ENCODE measurements around the gene ZC3H8. TPM values are rescaled to one million over a fixed set of nuclear protein-coding genes. Genes with fewer than 3 reads are reported as not detected.

The ZC3H8 gene
- total and polyA plus RNA-seq, 8 donors, result 3.1 to 8.6 (median 4.3) TPM

DNA sequence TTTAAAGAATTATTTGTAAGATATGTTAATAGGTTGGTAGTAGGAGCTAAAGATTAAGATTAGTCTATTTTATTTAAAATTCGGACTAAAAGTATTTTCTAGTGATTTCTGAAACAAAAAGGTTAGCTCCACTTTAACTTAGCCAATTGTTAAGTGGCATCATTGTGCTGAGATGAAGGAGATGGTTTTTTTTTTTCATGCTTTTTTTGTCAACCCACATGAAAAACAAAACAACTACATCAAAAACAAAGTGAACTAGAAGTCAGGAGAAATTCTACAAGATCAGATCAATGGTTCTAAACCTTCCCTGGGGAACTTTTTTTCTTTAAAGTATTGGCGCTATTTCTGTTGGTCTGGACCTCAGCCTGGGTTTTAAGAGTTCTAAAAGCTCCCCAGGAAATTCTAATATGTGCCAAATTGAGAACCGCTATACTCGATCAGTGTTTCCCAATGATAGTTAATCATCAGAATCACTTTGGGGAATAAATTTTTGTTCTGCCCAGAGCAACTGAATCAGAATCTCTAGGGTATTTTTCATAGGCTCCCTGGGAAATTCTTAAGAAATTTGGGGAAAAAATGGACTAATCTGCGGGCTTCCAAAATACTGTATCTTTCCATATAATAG, 22.9 kb upstream of the ZC3H8 start:
- H3K9me3 ChIP-seq, result no peaks in the 10 kb centered on the region
- no peak for ATAC-seq
- no peaks in the 10 kb centered on the region for H3K36me3 ChIP-seq
- no peak for FAIRE-seq
- no peaks in the 10 kb centered on the region for H3K27me3 ChIP-seq
- TF ChIP-seq, protein P1, sequence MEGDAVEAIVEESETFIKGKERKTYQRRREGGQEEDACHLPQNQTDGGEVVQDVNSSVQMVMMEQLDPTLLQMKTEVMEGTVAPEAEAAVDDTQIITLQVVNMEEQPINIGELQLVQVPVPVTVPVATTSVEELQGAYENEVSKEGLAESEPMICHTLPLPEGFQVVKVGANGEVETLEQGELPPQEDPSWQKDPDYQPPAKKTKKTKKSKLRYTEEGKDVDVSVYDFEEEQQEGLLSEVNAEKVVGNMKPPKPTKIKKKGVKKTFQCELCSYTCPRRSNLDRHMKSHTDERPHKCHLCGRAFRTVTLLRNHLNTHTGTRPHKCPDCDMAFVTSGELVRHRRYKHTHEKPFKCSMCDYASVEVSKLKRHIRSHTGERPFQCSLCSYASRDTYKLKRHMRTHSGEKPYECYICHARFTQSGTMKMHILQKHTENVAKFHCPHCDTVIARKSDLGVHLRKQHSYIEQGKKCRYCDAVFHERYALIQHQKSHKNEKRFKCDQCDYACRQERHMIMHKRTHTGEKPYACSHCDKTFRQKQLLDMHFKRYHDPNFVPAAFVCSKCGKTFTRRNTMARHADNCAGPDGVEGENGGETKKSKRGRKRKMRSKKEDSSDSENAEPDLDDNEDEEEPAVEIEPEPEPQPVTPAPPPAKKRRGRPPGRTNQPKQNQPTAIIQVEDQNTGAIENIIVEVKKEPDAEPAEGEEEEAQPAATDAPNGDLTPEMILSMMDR (IDR thresholded peaks at IDR 0.05), result no peak
- H3K4me1 ChIP-seq, result peaks cover 0 to 19% (median 11%) of the 10 kb centered on the region in 3 donors
- H3K27ac ChIP-seq, result no peak overlapping the region
- WGBS, 2 donors, result 88 to 89% methylated on average over 5 of the region's 5 CpGs
- H3K4me3 ChIP-seq, result no peak overlapping the region
- intact Hi-C loops (cut with DNase I), result no loop called here
- DNase-seq, result no peak

DNA sequence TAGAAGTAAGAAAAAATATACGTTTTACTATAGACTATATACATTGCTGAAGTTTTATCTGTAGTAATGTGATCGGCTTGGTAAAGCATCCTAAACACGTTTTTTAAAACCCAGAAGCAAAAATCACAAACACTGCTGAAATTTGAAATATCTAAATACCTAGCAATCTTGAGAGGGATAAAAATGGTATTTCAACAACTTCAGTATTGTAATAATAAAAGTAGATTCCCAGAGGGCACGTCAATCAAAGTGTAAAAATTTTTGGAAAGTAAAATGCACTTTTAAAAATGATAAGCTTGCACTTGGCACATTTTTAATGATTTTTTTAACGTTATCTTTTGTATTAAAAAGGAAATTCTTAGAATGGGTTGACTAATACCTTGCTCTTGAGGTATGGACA, 22.1 kb upstream of the ZC3H8 start:
- Histone ChIP-seq H3K4me3 (peak overlapping the region in 2 of 4 donors; percentile 86 to 92), H3K36me3 (no peaks in the 10 kb centered on the region), H3K4me1 (peaks cover 0 to 14% (median 6%) of the 10 kb centered on the region in 3 donors), H3K27me3 (no peaks in the 10 kb centered on the region), H3K9me3 (no peaks in the 10 kb centered on the region), H3K27ac (peak overlapping the region in 1 of 4 donors; percentile 100)
- TF ChIP-seq, protein P1 (IDR thresholded peaks at IDR 0.05), result no peak
- ATAC-seq (no peak), DNase-seq (no peak), FAIRE-seq (no peak)
- WGBS, 2 donors, result 32 to 37% methylated on average over 5 of the region's 5 CpGs
- intact Hi-C loops (cut with DNase I), result no loop called here

DNA sequence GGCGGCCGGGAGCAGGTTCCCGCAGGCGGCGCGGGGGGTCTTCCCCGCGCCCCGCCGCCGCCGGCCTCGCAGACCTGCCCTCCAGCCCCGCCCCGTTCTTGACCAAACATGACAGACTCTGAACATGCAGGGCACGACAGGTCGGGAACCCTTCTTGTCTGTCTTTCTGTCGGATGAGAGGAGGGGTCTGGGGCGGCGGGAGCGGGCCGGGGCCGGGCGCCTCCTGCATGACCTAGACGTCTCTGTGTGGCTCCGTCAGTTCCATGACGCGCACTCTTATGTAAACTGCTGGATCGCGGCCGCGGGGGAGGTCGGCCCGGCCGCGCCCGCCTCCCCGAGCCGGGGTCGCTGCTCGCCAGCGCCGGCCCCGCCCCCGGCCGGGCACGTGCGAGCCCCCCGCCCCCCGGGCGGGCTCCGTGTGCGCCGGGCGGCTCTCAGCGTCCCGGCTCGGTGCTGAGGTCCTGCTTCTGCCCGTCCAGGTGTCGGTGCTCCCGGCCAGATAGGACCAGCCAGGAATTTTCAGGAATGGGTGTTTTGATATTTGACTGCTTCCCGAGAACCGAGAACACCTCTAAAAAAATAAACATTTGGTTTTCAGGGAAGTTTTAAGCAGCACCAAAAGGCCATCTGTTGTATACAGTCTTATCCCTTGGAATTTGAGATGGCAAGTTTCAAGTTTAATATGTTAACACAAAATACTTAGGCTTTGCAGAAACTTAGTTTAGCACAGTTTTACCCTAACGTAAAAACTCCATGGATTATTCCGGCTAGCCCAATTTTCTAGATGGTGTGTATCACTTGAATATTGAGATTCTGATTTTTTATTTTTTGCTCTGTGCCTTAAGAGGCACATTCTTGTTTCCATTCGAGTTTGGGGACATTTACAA, 21.3 kb upstream of the ZC3H8 start:
- intact Hi-C loops (cut with DNase I), result no loop called here
- no peak for FAIRE-seq

DNA sequence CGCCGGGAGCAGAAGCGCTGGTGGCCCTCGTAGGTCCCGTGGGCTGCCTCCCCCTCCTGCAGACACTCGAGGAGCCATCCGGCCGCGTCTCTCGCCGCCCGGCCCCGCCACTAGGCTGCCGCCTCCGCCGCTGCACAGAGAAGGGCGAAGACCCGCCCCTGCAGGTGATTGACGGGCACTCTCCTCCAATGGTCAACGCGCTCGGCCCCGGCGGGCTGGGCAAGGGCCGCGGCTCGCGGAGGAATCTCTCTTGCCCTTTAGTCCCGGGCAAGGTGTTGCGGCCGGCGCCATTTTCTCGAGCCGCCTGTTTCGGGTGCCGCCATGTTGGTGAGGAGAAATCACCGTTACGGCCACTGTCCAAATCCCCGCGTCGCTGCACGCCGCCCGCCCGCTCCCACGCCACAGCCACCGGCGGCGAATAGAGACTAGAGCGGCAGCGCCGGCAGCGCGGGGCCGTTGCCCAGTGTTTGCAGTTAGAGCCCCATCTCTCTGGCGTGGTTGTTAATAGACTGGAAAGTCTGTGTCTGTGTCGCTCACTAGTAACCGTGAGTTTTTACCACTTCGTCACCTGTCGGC, 20.6 kb upstream of the ZC3H8 start, which contains the start of gene ZC3H6:
Gene ZC3H6 (plus strand): TSS at position 287 of the 576 bp plus-strand sequence. CDS start 398 bp downstream, outside the sequence.
- H3K36me3 ChIP-seq, result no peaks in the 10 kb centered on the region
- FAIRE-seq (peak; percentile 32), DNase-seq (peak; percentile 97 to 100 (median 99)), ATAC-seq (peak; percentile 95 to 99 (median 96))
- 0% methylated on average over 51 to 60 of the region's 60 CpGs for WGBS, 2 donors
- intact Hi-C loops (cut with DNase I), result no loop called here
- no peaks in the 10 kb centered on the region for H3K9me3 ChIP-seq
- peaks cover 0 to 14% (median 6%) of the 10 kb centered on the region in 3 donors for H3K4me1 ChIP-seq
- H3K27me3 ChIP-seq, result no peaks in the 10 kb centered on the region
- H3K27ac ChIP-seq, result peak within 1 kb of the TSS; percentile 100
- peak within 1 kb of the TSS; percentile 58 to 92 (median 88) for H3K4me3 ChIP-seq
- TF ChIP-seq, protein P1 (IDR thresholded peaks at IDR 0.05), result peak in 1 of 4 donors; percentile 19

More for the DNA sequence above, 21.3 kb upstream of the ZC3H8 start:
- H3K9me3 ChIP-seq, result no peaks in the 10 kb centered on the region
- H3K4me3 ChIP-seq, result peak overlapping the region; percentile 58 to 92 (median 88)
- H3K36me3 ChIP-seq, result no peaks in the 10 kb centered on the region
- no peaks in the 10 kb centered on the region for H3K27me3 ChIP-seq
- WGBS, 2 donors, result 1% methylated on average over 61 to 66 of the region's 66 CpGs
- H3K4me1 ChIP-seq, result peaks cover 0 to 14% (median 6%) of the 10 kb centered on the region in 3 donors
- peak; percentile 90 to 95 (median 92) for DNase-seq
- peak overlapping the region; percentile 100 for H3K27ac ChIP-seq
- ATAC-seq, result peak; percentile 81 to 89 (median 87)
- TF ChIP-seq, protein P1 (IDR thresholded peaks at IDR 0.05), result no peak
